ENCODE results near the gene PFN3. TPM values are rescaled to one million over a fixed set of nuclear protein-coding genes. Genes with fewer than 3 reads are reported as not detected.

The PFN3 gene
- total RNA-seq, 1 donor from 2014 or later = not detected

- Mint-ChIP-seq H3K27me3 (ENCODE audit: unreplicated experiment) (peaks cover 4% of the 10 kb centered on the region), H3K4me1 (ENCODE audit: unreplicated experiment) (peaks cover 20% of the 10 kb centered on the region), H3K9me3 (ENCODE audit: unreplicated experiment) (no peaks in the 10 kb centered on the region), H3K27ac (ENCODE audit: unreplicated experiment) (peak overlapping the region; percentile 61), H3K36me3 (ENCODE audit: unreplicated experiment) (no peaks in the 10 kb centered on the region), H3K4me3 (ENCODE audit: unreplicated experiment) (no peak overlapping the region)
- DNase-seq (ENCODE audit: extremely low spot score, unreplicated experiment) = peak; percentile 94
- TF ChIP-seq CTCF (IDR thresholded peaks at IDR 0.05) = peak; percentile 98
These were observed 9.8 kb downstream of the PFN3 start for GRCh38 chr5:177390363-177391300.

- Mint-ChIP-seq H3K4me3 (ENCODE audit: unreplicated experiment) (peak overlapping the region; percentile 7), H3K9me3 (ENCODE audit: unreplicated experiment) (no peaks in the 10 kb centered on the region), H3K4me1 (ENCODE audit: unreplicated experiment) (peaks cover 20% of the 10 kb centered on the region), H3K27ac (ENCODE audit: unreplicated experiment) (peak overlapping the region; percentile 77), H3K36me3 (ENCODE audit: unreplicated experiment) (no peaks in the 10 kb centered on the region), H3K27me3 (ENCODE audit: unreplicated experiment) (no peaks in the 10 kb centered on the region)
- DNase-seq (ENCODE audit: extremely low spot score, unreplicated experiment) = no peak
- TF ChIP-seq CTCF (IDR thresholded peaks at IDR 0.05) = no peak
These were observed 11.0 kb downstream of the PFN3 start for GRCh38 chr5:177389241-177390169.

- Mint-ChIP-seq H3K36me3 (ENCODE audit: unreplicated experiment) (no peaks in the 10 kb centered on the region), H3K27me3 (ENCODE audit: unreplicated experiment) (peaks cover 4% of the 10 kb centered on the region), H3K27ac (ENCODE audit: unreplicated experiment) (no peak overlapping the region), H3K4me1 (ENCODE audit: unreplicated experiment) (peaks cover 20% of the 10 kb centered on the region), H3K4me3 (ENCODE audit: unreplicated experiment) (no peak overlapping the region), H3K9me3 (ENCODE audit: unreplicated experiment) (no peaks in the 10 kb centered on the region)
- no peak for DNase-seq (ENCODE audit: extremely low spot score, unreplicated experiment)
- TF ChIP-seq CTCF (IDR thresholded peaks at IDR 0.05) = no peak
These were observed 11.9 kb downstream of the PFN3 start for GRCh38 chr5:177388521-177389052.

GRCh38 chr5:177387405-177387804, 13.1 kb downstream of the PFN3 start:
- peaks cover 10% of the 10 kb centered on the region for H3K27me3 Mint-ChIP-seq (ENCODE audit: unreplicated experiment)
- no peaks in the 10 kb centered on the region for H3K36me3 Mint-ChIP-seq (ENCODE audit: unreplicated experiment)
- no peak overlapping the region for H3K4me3 Mint-ChIP-seq (ENCODE audit: unreplicated experiment)
- H3K9me3 Mint-ChIP-seq (ENCODE audit: unreplicated experiment) = no peaks in the 10 kb centered on the region
- H3K4me1 Mint-ChIP-seq (ENCODE audit: unreplicated experiment) = peaks cover 20% of the 10 kb centered on the region
- no peak overlapping the region for H3K27ac Mint-ChIP-seq (ENCODE audit: unreplicated experiment)
- DNase-seq (ENCODE audit: extremely low spot score, unreplicated experiment) = no peak
- TF ChIP-seq CTCF (IDR thresholded peaks at IDR 0.05) = no peak
